ENCODE data around the gene SERPINA1.

GRCh38 chr14:94329857-94330256, 58.5 kb downstream of the SERPINA1 start:
- TF ChIP-seq CTCF (IDR thresholded peaks at IDR 0.05; ENCODE audit: low read depth, low read length, poor library complexity, severe bottlenecking) = no peak
- no peak for TF ChIP-seq EZH2phosphoT487 (IDR thresholded peaks at IDR 0.05; ENCODE audit: borderline replicate concordance, low read length)

All from DOHH2 (cell line).